IPS DF 19.7 (cell line): Measurements from ENCODE around the gene PALLD.

Experiments used
- DNase-seq: peaks from one replicate; pipeline ENCODE4 v3.0.0-alpha.2; 2013; ENCODE audit warnings: low read depth, low spot score

Gene PALLD

DNA sequence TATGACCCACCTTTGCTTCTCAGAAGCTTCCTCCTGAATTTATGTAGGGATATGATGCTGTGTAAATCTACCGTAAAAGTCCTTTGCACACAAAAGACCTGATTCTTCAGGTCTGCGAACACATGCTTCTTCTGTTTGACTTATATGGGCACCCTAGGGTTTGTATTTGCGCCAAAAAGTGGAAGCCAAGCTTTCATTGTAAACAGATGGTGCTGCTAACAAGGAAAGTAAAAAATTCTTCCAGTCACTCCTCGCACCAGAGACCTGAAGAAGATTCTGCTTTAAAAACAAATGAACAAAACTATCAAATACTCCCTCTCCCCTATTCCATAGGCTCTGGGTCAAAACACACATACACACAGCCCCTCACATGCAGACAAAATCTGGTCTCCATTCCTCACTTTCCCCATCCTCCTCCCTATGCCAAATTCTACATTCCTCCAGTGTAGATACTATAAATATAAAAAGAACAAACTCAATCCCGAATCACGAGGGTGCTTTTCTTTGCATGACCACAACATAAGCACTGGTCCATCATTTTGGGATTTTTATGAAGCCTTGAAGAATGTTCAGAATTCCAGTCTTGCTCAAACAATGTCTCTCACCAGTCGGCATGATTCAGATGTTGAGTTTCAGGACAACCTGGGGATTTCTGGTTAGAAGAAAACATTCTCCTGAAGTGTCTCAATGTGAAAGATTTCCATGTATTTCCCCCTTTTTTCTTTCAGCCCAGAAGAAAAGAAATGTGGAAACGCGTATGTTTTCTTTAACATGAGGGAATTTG is 125.1 kb downstream of the PALLD start:
- no peak for DNase-seq

DNA sequence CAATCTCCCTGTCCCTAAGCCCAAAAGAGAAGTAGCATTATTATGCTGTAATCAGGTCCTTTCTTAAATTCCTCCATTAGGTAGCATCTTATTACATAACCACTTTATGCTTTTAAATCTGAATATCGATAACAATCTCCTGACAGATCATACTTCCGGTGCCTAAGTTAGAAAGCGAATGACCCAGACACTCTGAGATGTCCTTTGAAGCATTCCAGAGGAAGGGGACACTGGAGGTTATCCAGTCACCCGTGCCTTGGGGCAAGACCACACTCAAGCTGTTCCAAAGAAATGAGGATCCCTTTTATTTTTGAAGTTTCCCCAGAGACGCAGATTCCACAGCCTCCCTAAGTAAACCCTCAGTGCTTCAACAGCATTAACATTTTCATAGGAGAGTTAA is 125.7 kb downstream of the PALLD start:
- DNase-seq: no peak

- DNase-seq: no peak
These were observed 126.2 kb downstream of the PALLD start for GRCh38 chr4:168623011-168623410.

DNA sequence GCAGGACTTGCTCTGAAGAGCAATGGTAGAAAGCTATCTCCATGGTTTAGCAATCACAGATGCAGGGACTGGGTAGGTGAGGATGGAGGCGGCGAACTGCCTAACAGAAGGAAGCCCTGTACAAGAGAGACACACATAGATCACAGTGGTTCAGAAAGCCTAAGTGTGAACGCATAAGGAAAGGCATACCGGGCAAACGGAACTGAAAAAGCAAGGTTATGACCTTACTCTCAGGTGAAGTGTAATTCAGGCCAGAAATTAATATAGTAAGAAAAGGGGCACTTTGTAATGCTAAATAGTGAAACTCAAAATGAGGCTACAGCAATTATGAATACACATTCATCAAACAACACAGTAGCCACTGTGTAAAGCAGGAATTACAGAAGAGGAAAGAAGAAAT is 126.6 kb downstream of the PALLD start:
- DNase-seq: no peak

GRCh38 chr4:168628251-168628650 is 131.4 kb downstream of the PALLD start:
- no peak for DNase-seq

DNA sequence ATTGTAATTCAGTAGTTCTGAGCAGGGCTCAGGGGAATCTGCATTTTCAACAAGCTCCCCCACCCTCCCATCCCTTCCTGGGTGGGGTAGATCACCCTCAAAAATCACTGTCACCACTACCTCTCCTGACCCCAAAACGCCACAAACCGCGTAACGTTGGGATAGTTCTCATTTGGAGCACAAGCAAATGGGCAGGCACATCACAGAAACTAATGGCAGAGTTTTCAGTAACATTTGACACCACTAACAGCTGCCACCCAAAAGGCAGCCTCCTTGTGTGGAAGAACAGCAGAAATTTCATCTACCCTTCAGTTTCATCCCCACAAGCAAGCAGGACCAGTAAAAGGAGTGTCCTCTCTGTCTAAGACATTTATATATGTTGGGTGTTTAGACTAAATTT is 132.7 kb downstream of the PALLD start:
- DNase-seq: no peak

- no peak for DNase-seq
These were observed 133.8 kb downstream of the PALLD start for GRCh38 chr4:168630445-168631187.

DNA sequence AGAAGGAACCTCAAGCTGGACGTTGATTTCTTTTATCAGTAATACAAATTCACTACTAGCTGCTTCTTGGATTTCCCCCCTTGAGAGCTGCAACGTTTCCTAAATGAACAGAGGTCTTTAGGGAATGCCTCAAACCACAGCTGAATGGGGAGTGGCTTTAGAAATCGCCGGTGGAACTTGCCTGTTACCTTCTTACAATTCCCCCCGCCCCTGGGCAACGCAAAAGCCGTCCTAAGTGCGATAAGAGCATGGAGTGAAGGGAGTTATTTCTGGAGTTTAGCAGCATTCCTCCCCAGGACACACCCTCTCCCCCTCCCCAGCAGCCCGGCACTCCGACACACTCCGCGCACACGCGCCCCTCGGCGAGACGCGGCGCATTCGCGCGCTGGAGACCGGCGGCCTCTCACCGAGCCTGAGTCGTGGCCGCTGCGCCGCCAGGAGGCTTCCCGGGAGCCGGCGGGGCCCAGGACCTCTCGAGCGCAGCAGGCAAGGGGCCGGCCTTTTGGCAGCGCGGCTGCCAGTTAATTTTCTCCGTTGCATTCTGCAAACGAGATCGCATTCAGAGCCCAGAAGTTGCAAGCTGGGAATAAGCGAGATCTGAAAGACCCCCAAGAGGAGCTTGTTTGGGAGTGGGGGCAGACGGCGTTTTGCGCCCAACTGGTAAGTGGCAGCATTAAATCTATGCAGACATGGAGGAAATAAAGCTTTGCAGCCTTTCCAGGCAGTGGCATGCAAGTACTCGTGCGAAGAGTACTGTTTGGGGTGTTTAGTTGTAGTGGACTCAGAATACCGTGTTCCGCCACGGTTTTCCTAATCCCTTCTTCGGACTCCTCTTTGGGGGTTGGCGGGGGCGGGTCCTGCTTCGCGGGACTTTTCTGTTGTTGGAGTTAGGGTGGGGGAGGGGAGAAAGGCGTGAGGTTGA is 134.7 kb downstream of the PALLD start:
- DNase-seq: no peak

GRCh38 chr4:168632301-168632725 is 135.5 kb downstream of the PALLD start:
- DNase-seq: no peak

GRCh38 chr4:168633064-168633463 is 136.2 kb downstream of the PALLD start:
- DNase-seq: no peak

- DNase-seq: no peak
These were observed 136.6 kb downstream of the PALLD start for GRCh38 chr4:168633496-168633895.

- DNase-seq: no peak
These were observed 137.5 kb downstream of the PALLD start for GRCh38 chr4:168634276-168634802.

DNA sequence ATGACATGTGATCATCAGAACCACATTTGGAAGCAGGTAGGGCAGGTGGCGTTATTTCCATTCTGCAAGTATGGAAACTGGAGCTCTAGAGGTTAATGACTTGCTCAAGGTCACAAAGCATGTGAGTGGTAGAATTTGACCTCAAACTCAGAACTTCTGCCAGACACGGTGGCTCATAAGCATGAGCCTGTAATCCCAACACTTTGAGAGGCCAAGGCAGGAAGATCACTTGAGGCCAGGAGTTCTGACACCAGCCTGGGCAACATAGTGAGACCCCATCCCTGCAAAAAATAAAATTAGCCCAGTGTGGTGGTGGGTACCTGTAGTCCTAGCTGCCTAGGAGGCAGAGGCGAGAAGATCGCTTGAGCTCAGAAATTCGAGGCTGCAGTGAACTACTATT is 139.2 kb downstream of the PALLD start:
- DNase-seq: no peak

DNA sequence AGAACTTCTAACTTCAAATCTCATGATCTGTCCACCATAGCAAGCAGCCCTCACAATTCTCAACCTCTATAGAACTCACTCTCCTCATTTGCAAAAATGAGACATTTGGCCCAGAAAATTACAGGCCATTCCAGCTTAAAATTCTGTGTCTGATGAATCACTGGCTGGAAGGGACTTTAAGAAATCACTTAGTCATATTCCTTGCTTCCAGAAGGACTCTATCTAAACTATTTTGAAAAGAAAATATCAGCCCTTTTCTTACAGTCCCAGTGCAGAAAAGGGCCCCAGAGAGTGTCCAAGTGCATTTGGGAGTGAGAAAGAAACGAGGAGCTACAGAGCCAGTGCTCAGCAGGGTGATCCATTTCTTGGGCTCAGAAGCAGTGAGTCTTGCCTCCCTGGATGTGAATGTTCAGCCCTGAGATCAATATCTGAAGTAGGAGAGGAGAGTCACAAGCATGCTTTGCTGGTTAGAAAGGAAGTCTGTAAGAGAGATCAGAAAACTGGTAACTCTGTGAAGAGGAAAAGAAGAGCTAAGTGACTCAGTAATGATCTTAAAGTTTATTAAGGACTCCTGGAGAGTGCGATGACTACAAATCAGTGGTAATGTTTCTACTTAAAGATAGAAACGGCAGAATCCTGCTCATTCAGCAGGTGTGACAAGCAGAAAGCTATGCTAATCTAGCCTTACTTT is 139.8 kb downstream of the PALLD start:
- no peak for DNase-seq

DNA sequence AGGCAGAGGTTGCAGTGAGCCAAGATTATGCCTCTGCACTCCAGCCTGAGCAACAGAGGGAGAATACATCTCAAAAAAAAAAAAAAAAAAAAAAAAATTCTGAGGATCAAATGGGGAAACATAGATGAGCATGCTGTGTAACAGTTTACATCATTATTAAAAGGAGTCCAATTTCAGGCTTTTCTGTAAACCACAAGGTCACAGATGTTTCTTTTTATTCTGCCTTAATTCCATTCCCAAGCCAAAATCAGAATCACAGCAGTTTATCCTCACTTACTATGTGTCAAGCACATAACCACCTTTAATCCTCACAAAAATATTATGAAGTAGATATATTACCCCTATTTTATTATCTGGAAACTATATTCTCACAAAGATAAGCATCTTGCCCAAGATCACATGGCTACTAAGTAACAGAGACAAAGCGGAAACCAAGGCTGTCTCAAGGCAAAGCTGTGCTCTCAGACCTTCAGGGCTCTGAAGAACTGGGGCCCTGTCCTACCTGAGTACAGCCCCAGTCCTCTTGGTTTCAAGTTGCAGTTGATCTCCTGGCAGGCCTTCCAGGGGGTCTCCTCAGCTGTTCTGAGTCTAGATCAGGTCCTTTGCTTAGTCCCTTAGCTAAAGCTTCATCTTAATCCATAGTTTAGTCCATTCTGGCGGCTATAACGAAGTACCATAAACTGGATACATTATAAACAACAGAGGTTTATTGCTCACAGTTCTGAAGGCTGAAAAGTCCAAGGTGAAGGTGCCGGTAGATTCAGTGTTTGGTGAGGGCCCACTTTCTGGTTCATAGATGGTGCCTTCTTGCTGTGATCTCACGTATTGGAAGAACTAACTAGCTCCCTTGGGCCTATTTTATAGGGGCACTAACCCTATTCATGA is 141.3 kb downstream of the PALLD start:
- DNase-seq: no peak

- DNase-seq: no peak
These were observed 143.1 kb downstream of the PALLD start for GRCh38 chr4:168639914-168640313.

DNA sequence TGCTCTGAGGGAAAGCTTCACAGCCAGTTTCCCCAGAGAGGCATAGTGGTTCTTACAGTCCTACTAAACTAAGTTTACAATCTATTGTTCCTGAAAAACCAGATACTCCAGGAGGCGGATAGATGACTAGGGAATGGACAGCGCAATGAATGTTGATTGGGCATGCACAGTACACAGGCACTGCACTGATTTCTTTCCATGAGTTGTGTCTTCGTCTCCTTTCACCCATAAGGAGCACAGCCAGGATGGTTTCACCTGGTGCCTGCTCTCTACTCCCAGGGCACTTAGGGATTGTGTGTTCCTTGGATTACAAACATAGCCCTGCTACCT is 144.9 kb downstream of the PALLD start:
- DNase-seq: no peak

GRCh38 chr4:168642591-168642990 is 145.7 kb downstream of the PALLD start:
- DNase-seq: no peak

- DNase-seq: no peak
These were observed 146.4 kb downstream of the PALLD start for GRCh38 chr4:168643111-168643795.

DNA sequence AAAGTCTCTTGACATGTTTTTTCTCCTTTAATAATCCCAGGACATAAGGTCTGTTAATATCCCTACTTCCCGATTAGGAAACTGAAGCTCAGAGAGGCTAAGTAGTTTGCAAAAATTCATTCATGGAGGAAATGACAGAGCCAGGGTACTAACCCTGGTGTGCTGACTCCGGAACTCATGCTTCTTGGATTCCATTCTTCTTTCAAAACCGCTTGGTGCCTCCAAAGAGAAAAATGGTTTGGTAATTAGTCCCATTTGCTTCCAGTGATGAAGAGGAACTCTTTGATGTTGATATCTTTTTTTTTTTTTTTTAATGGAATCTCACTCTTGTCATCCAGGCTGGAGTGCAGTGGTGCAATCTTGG is 146.9 kb downstream of the PALLD start:
- no peak for DNase-seq
